Panc1 (cell line): Measurements from ENCODE around the gene PROS1. TPM values are rescaled to one million over a fixed set of nuclear protein-coding genes. Genes with fewer than 3 reads are reported as not detected.

Experiments
- ATAC-seq: fragments of 200-7000 bp; cut with Tn5 transposase; 2 replicates; pipeline ENCODE4 v1.9.1; 2020; ENCODE audit warnings: mild to moderate bottlenecking, moderate library complexity
- Bru-seq: library from RNA; stranded (reverse); fragments of 400-500 nt; gene quantifications from one replicate; lab custom pipeline; 2021; lab: Mats Ljungman, UMichigan
- BruChase-seq, 2 experiments: library from RNA; stranded (reverse); fragments of 400-500 nt; gene quantifications; one replicate each; lab custom pipeline; 2021; lab: Mats Ljungman, UMichigan
- BruUV-seq: library from RNA; stranded (reverse); fragments of 400-500 nt; replicated peaks from 2 replicates; lab custom pipeline; 2021; lab: Mats Ljungman, UMichigan
- CTCF ChIA-PET: fragments of 300-600 bp; sonication (Branson Sonifier 250); formaldehyde crosslinking; loops from one replicate; lab custom pipeline; 2022; ENCODE audit warnings: antibody characterized with exemption; lab: Charles Lee
- POLR2A ChIA-PET: fragments of 300-600 bp; sonication (Branson Sonifier 250); formaldehyde crosslinking; loops from one replicate; lab custom pipeline; 2022; ENCODE audit warnings: antibody characterized with exemption; lab: Charles Lee
- DNase-seq: peaks from one replicate; pipeline ENCODE4 v3.0.0-alpha.2; 2010; ENCODE audit warnings: low read depth, low spot score
- H3K27ac ChIP-seq: 2 replicates; pipeline ENCODE4 v1.5.1; 2011; ENCODE audit warnings: mild to moderate bottlenecking, low read length, inconsistent platforms
- H3K27me3 ChIP-seq: fragments of 200-500 bp; sonication (Bioruptor generic); 2 replicates; pipeline ENCODE4 v1.6.0; 2014; ENCODE audit warnings: low read length, inconsistent platforms; ENCODE audit not compliant: control insufficient read depth, insufficient read depth
- H3K36me3 ChIP-seq: fragments of 200-500 bp; sonication (Bioruptor generic); 2 replicates; pipeline ENCODE4 v1.5.1; 2014; ENCODE audit warnings: inconsistent platforms, mild to moderate bottlenecking, low read length, moderate library complexity; ENCODE audit not compliant: control insufficient read depth, insufficient read depth
- H3K4me1 ChIP-seq: 2 replicates; pipeline ENCODE4 v1.5.1; 2011; ENCODE audit warnings: inconsistent platforms, mild to moderate bottlenecking, low read length, moderate library complexity; ENCODE audit not compliant: control insufficient read depth, insufficient read depth
- H3K4me3 ChIP-seq, 2 experiments: 2 replicates each; pipeline ENCODE4 v1.5.1; 2011 to 2012; ENCODE audit warnings: low read depth in 2 of 2, low read length in 2 of 2, mild to moderate bottlenecking in 2 of 2, inconsistent platforms in 1 of 2, moderate library complexity in 1 of 2
- H3K9me3 ChIP-seq: fragments of 200-500 bp; sonication (Bioruptor generic); 2 replicates; pipeline ENCODE4 v1.5.1; 2014; ENCODE audit warnings: low read depth, mild to moderate bottlenecking, inconsistent platforms, low read length, moderate library complexity; ENCODE audit not compliant: control insufficient read depth, insufficient read depth
- CTCF ChIP-seq: fragments of 450-650 bp; IDR thresholded peaks from 2 replicates; pipeline ENCODE4 v1.5.1; 2017; ENCODE audit warnings: mild to moderate bottlenecking
- POLR2AphosphoS5 ChIP-seq: IDR thresholded peaks from 2 replicates; pipeline ENCODE4 v1.6.1; 2012; ENCODE audit warnings: mild to moderate bottlenecking, low read depth, low read length, moderate library complexity
- REST ChIP-seq, 2 experiments: IDR thresholded peaks; 2 replicates each; pipeline ENCODE4 v1.6.1; 2011 to 2012; ENCODE audit warnings: low read depth in 2 of 2, control low read depth in 1 of 2, low read length in 1 of 2, mild to moderate bottlenecking in 1 of 2, moderate library complexity in 1 of 2; ENCODE audit not compliant: insufficient read depth in 1 of 2
- SIN3A ChIP-seq: IDR thresholded peaks from 2 replicates; pipeline ENCODE4 v1.6.1; 2012; ENCODE audit warnings: low read depth, mild to moderate bottlenecking, low read length, moderate library complexity, borderline replicate concordance; ENCODE audit not compliant: insufficient read depth
- TCF7L2 ChIP-seq: IDR thresholded peaks from 2 replicates; pipeline ENCODE4 v1.6.1; 2011; ENCODE audit warnings: mild to moderate bottlenecking, low read depth, low read length, inconsistent platforms
- in situ Hi-C: cut with HindIII; loops from 2 replicates; pipeline ENCODE4 v1.10.0; 2016; ENCODE audit warnings: low sequenced_read_pairs, low pct_unique_long_range_greater_than_20kb
- intact Hi-C: fragments of 100-400 bp; cut with micrococcal nuclease; formaldehyde crosslinking; loops from one replicate; pipeline ENCODE4 v1.10.0; 2022; ENCODE audit not compliant: unreplicated experiment
- long read RNA-seq: library from polyadenylated mRNA; unstranded; transcript quantifications from one replicate; pipeline ENCODE4 v2.0.0, GENCODE V29; 2021; ENCODE audit not compliant: unreplicated experiment
- polyA plus RNA-seq: library from polyadenylated mRNA; unstranded; fragments of >200 nt; gene quantifications from one replicate; pipeline ENCODE4 v1.2.1, GENCODE V29; 2012; ENCODE audit warnings: missing spikeins; ENCODE audit not compliant: insufficient read length
- total RNA-seq: library from RNA; stranded (reverse); gene quantifications from one replicate; pipeline ENCODE4 v1.2.1, GENCODE V29; 2021; ENCODE audit not compliant: unreplicated experiment

The PROS1 gene
- total RNA-seq (16.8 TPM), Bru-seq, nascent RNA (percentile 52 among the genes with signal in this experiment), BruChase-seq, experiment 1, labeled RNA remaining after a 2-hour chase (percentile 56 among the genes with signal in this experiment), BruChase-seq, experiment 2, labeled RNA remaining after a 6-hour chase (percentile 64 among the genes with signal in this experiment)
- 11.4 TPM for polyA plus RNA-seq
- long read RNA-seq, transcript PROS1-212 (16 exons, 3,432 nt): minor isoform, 6 of 86 reads
- long read RNA-seq, transcript PROS1-202 (15 exons, 3,583 nt): major isoform, 62 of 86 reads
- long read RNA-seq, partial matches to known transcripts: 2 of 86 reads
- long read RNA-seq, other reads (novel, unspliced or antisense): 16 of 86 reads

- ChIA-PET CTCF (no interaction called here), POLR2A (interaction anchor here (0.6 kb wide), 1 partner anchor 1371 kb away, joined by 3 read pairs; no protein-coding TSS in a partner anchor)
- H3K27me3 ChIP-seq: no peaks in the 10 kb centered on the region
- H3K27ac ChIP-seq: peak within 1 kb of the TSS; percentile 76
- no peaks in the 10 kb centered on the region for H3K36me3 ChIP-seq
- H3K4me3 ChIP-seq: peak within 1 kb of the TSS; percentile 63 to 74
- intact Hi-C loops (no loop called here), in situ Hi-C loops (no loop called here)
- no TSS peak for BruUV-seq
- H3K4me1 ChIP-seq: 0 out of 2 replicates have a peak, but pooled peaks cover 4% of the 10 kb centered on the region
- no peaks in the 10 kb centered on the region for H3K9me3 ChIP-seq
- peak; percentile 51 for DNase-seq
- TF ChIP-seq TCF7L2: no peak
- TF ChIP-seq CTCF: 0 out of 2 replicates have a peak, but pooled peaks have one; percentile 37
- ATAC-seq: peak; percentile 92
Observed at GRCh38 chr3:93973131-93974126, at the start of gene PROS1. Gene PROS1, minus strand, starts transcription at chr3:93973896. Its CDS starts 147 bp downstream, at chr3:93973749.

- H3K4me3 ChIP-seq: no peak overlapping the region
- no peaks in the 10 kb centered on the region for H3K9me3 ChIP-seq
- DNase-seq (no peak), ATAC-seq (no peak)
- H3K36me3 ChIP-seq: no peaks in the 10 kb centered on the region
- no TSS peak for BruUV-seq
- no peak overlapping the region for H3K27ac ChIP-seq
- ChIA-PET CTCF (no interaction called here), POLR2A (no interaction called here)
- in situ Hi-C loops: no loop called here
- TF ChIP-seq TCF7L2 (no peak), CTCF (no peak), REST (IDR thresholded peaks at IDR 0.05; ENCODE audit: insufficient read depth in 1 of 2, low read depth in 2 of 2, low read length in 1 of 2) (no peak), SIN3A (no peak), POLR2AphosphoS5 (no peak)
- H3K4me1 ChIP-seq: no peaks in the 10 kb centered on the region
- H3K27me3 ChIP-seq: no peaks in the 10 kb centered on the region
- intact Hi-C loops: no loop called here
Observed at GRCh38 chr3:94020293-94020692, 46.6 kb upstream of the PROS1 start.
